Stomach (tissue), 9 donors: ENCODE measurements around the gene MUC6. TPM values are rescaled to one million over a fixed set of nuclear protein-coding genes. Genes with fewer than 3 reads are reported as not detected.

Experiments used
- DNase-seq, 2 donors: peaks; one replicate each; pipeline versions ENCODE4 v3.0.0 to v3.0.0-alpha.2; 2013 to 2019
- H3K27ac ChIP-seq, 5 donors: fragments of 200-600 bp in 4 of 5; sonication (generic) in 4 of 5; one replicate each; pipeline ENCODE4 v1.5.1; 2013 to 2019; ENCODE audit warnings: mild to moderate bottlenecking in 1 of 5, moderate library complexity in 1 of 5
- H3K27me3 ChIP-seq, 3 donors: fragments of 200-600 bp; sonication (generic); one replicate each; pipeline ENCODE4 v1.5.1; 2017 to 2019; ENCODE audit warnings: mixed run types in 1 of 3
- H3K36me3 ChIP-seq, 4 donors: fragments of 200-600 bp; sonication (generic); 1 replicate in 3 of 4; 2 replicates in 1 of 4; pipeline ENCODE4 v1.5.1; 2016 to 2019
- H3K4me1 ChIP-seq, 4 donors: fragments of 200-600 bp; sonication (generic); one replicate each; pipeline ENCODE4 v1.5.1; 2016 to 2019
- H3K4me3 ChIP-seq, 4 donors: fragments of 200-600 bp; sonication (generic) in 3 of 4; one replicate each; pipeline ENCODE4 v1.5.1; 2016 to 2019; ENCODE audit warnings: mild to moderate bottlenecking in 1 of 4
- H3K9me3 ChIP-seq, 4 donors: fragments of 200-600 bp; sonication (generic); one replicate each; pipeline ENCODE4 v1.5.1; 2016 to 2019
- CTCF ChIP-seq, 7 experiments: fragments of 450-650 bp in 4 of 7; fragments of 200-600 bp in 3 of 7; sonication (generic) in 3 of 7; IDR thresholded peaks; one replicate each; pipeline ENCODE4 v1.5.1; 2016 to 2019; ENCODE audit warnings: antibody characterized with exemption in 7 of 7, control low read depth in 2 of 7, mild to moderate bottlenecking in 1 of 7
- EP300 ChIP-seq: sonication (generic); formaldehyde crosslinking; IDR thresholded peaks from one replicate; pipeline ENCODE4 v1.6.1; 2017; ENCODE audit warnings: antibody characterized with exemption
- POLR2A ChIP-seq, 4 donors: fragments of 450-650 bp; IDR thresholded peaks; one replicate each; pipeline ENCODE4 v1.6.1; 2016; ENCODE audit warnings: antibody characterized with exemption in 4 of 4, control low read depth in 2 of 4, mild to moderate bottlenecking in 1 of 4, moderate library complexity in 1 of 4
- POLR2AphosphoS5 ChIP-seq, 3 donors: sonication (generic); formaldehyde crosslinking; IDR thresholded peaks; one replicate each; pipeline ENCODE4 v1.6.1; 2016; ENCODE audit warnings: antibody characterized with exemption in 3 of 3
- WGBS, 5 donors: extraction: QIAGEN DNeasy Blood & Tissue Kit in 3 of 5; methylation state at CpG; one replicate each; pipeline versions ENCODE4 v1.1.5 to v1.1.7; 2013 to 2018; 5-methylcytosine and 5-hydroxymethylcytosine counted together
- intact Hi-C: fragments of 100-400 bp; cut with DNase I; formaldehyde crosslinking; loops from one replicate; pipeline ENCODE4 v1.15.1; 2023; ENCODE audit warnings: low total_unique reads
- polyA plus RNA-seq, 3 donors: library from polyadenylated mRNA; stranded (reverse); fragments of 200-250 nt; gene quantifications; one replicate each; pipeline ENCODE4 v1.2.3, GENCODE V29; 2013
- total RNA-seq, 5 donors: library from RNA; depleted of rRNA; stranded (reverse); fragments of >200 nt; gene quantifications; one replicate each; pipeline versions ENCODE4 v1.1.0 to v1.2.3, GENCODE V29; 2014 to 2016
- donor health status: healthy with polysubstance abuse.
- donor health status: Bipolar disorder and iron deficiency.
- donor health status: healthy.

MUC6 gene
- total and polyA plus RNA-seq, 8 donors, result 0.29 to 215 (median 108) TPM

- Histone ChIP-seq H3K27ac (no peak overlapping the region), H3K36me3 (peaks cover 42 to 97% (median 93%) of the 10 kb centered on the region in 4 donors), H3K9me3 (no peaks in the 10 kb centered on the region), H3K27me3 (no peaks in the 10 kb centered on the region), H3K4me1 (peaks cover 0 to 6% (median 2%) of the 10 kb centered on the region in 4 donors), H3K4me3 (no peak overlapping the region)
- 83 to 95% (median 91%) methylated on average over 1 to 20 of the region's 20 CpGs for WGBS, 5 donors
- intact Hi-C loops, result no loop called here
- DNase-seq, result no peak
- TF ChIP-seq CTCF (IDR thresholded peaks at IDR 0.05), result no peak
- TF ChIP-seq POLR2AphosphoS5 (IDR thresholded peaks at IDR 0.05), result no peak
- TF ChIP-seq EP300, result no peak
- TF ChIP-seq POLR2A (IDR thresholded peaks at IDR 0.05), result no peak
Observed at GRCh38 chr11:1002406-1002984, 34.0 kb downstream of the MUC6 start.

GRCh38 chr11:1001617-1002405, 34.7 kb downstream of the MUC6 start:
- peaks cover 36 to 96% (median 93%) of the 10 kb centered on the region in 4 donors for H3K36me3 ChIP-seq
- peaks cover 0 to 6% (median 2%) of the 10 kb centered on the region in 4 donors for H3K4me1 ChIP-seq
- no peak overlapping the region for H3K4me3 ChIP-seq
- H3K27me3 ChIP-seq, result no peaks in the 10 kb centered on the region
- TF ChIP-seq POLR2AphosphoS5 (IDR thresholded peaks at IDR 0.05), result no peak
- TF ChIP-seq EP300, result no peak
- no peaks in the 10 kb centered on the region for H3K9me3 ChIP-seq
- WGBS, 5 donors, result 87 to 94% (median 91%) methylated on average over 18 to 32 of the region's 32 CpGs
- no peak for DNase-seq
- H3K27ac ChIP-seq, result no peak overlapping the region
- intact Hi-C loops, result no loop called here

GRCh38 chr11:1000357-1001278, 35.9 kb downstream of the MUC6 start:
- Histone ChIP-seq H3K9me3 (no peaks in the 10 kb centered on the region), H3K36me3 (peaks cover 41 to 97% (median 94%) of the 10 kb centered on the region in 4 donors), H3K27ac (no peak overlapping the region), H3K4me1 (peaks cover 0 to under 1% (median 0%) of the 10 kb centered on the region in 4 donors), H3K27me3 (no peaks in the 10 kb centered on the region), H3K4me3 (no peak overlapping the region)
- intact Hi-C loops, result no loop called here
- WGBS, 5 donors, result 88 to 93% (median 91%) methylated on average over 36 to 38 of the region's 38 CpGs
- DNase-seq, result no peak
- TF ChIP-seq EP300 (no peak), POLR2A (IDR thresholded peaks at IDR 0.05) (no peak), POLR2AphosphoS5 (IDR thresholded peaks at IDR 0.05) (no peak), CTCF (IDR thresholded peaks at IDR 0.05) (no peak)

- WGBS, 5 donors, result 87 to 95% (median 94%) methylated on average over 8 to 10 of the region's 10 CpGs
- no peak overlapping the region for H3K4me3 ChIP-seq
- H3K27ac ChIP-seq, result no peak overlapping the region
- DNase-seq, result no peak
- intact Hi-C loops, result no loop called here
- no peaks in the 10 kb centered on the region for H3K4me1 ChIP-seq
- no peaks in the 10 kb centered on the region for H3K27me3 ChIP-seq
- TF ChIP-seq POLR2AphosphoS5 (IDR thresholded peaks at IDR 0.05), result no peak
- peaks cover 43 to 97% (median 93%) of the 10 kb centered on the region in 4 donors for H3K36me3 ChIP-seq
- H3K9me3 ChIP-seq, result no peaks in the 10 kb centered on the region
Observed at GRCh38 chr11:999009-999408, 37.5 kb downstream of the MUC6 start.

- no peak for TF ChIP-seq POLR2AphosphoS5 (IDR thresholded peaks at IDR 0.05)
- no peak for TF ChIP-seq POLR2A (IDR thresholded peaks at IDR 0.05)
- no peak for TF ChIP-seq CTCF (IDR thresholded peaks at IDR 0.05)
- no peak for TF ChIP-seq EP300
- 88 to 94% (median 93%) methylated on average over 14 of the region's 14 CpGs for WGBS, 5 donors
- Histone ChIP-seq H3K36me3 (peaks cover 51 to 97% (median 93%) of the 10 kb centered on the region in 4 donors), H3K4me1 (no peaks in the 10 kb centered on the region), H3K9me3 (no peaks in the 10 kb centered on the region), H3K4me3 (no peak overlapping the region), H3K27ac (no peak overlapping the region), H3K27me3 (no peaks in the 10 kb centered on the region)
- intact Hi-C loops, result no loop called here
- no peak for DNase-seq
Observed at GRCh38 chr11:997907-998306, 38.6 kb downstream of the MUC6 start.
